Stimulated activated CD4-positive, alpha-beta T cell treated with anti-CD3 and anti-CD28 coated beads, Interleukin-12 subunit alpha, Interleukin-12 subunit beta, amount 100 ng/mL, for 4 hours (primary cell): ENCODE results near the gene EPHA1.

ENCODE experiments used
- DNase-seq: peaks from one replicate; pipeline ENCODE4 v3.0.0-alpha.2; 2020

The EPHA1 gene

GRCh38 chr7:143369678-143370651 is 38.7 kb downstream of the EPHA1 start:
- DNase-seq = no peak

GRCh38 chr7:143368387-143368786 is 40.3 kb downstream of the EPHA1 start:
- DNase-seq = no peak

GRCh38 chr7:143367972-143368371 is 40.7 kb downstream of the EPHA1 start:
- no peak for DNase-seq

GRCh38 chr7:143363016-143363937 is 45.4 kb downstream of the EPHA1 start:
- DNase-seq = no peak

GRCh38 chr7:143362131-143363015 is 46.3 kb downstream of the EPHA1 start, which contains the start of gene FAM131B:
Gene FAM131B, minus strand, starts transcription at chr7:143362713. Its CDS starts 110 bp downstream, at chr7:143362603.
- DNase-seq = no peak

- no peak for DNase-seq
Measured at GRCh38 chr7:143361552-143362130, 47.0 kb downstream of the EPHA1 start.

- no peak for DNase-seq
Measured at GRCh38 chr7:143360788-143361551, 47.7 kb downstream of the EPHA1 start.

GRCh38 chr7:143359771-143360353 is 48.8 kb downstream of the EPHA1 start:
- no peak for DNase-seq

GRCh38 chr7:143358626-143359025 is 50.0 kb downstream of the EPHA1 start:
- no peak for DNase-seq

- DNase-seq = no peak
Measured at GRCh38 chr7:143356414-143357050, 52.1 kb downstream of the EPHA1 start.

- no peak for DNase-seq
Measured at GRCh38 chr7:143355450-143356385, 52.9 kb downstream of the EPHA1 start.

- no peak for DNase-seq
Measured at GRCh38 chr7:143354965-143355364, 53.7 kb downstream of the EPHA1 start.

- no peak for DNase-seq
Measured at GRCh38 chr7:143354376-143354775, 54.3 kb downstream of the EPHA1 start.

GRCh38 chr7:143352531-143353002 is 56.1 kb downstream of the EPHA1 start:
- DNase-seq = no peak

GRCh38 chr7:143351574-143351973 is 57.1 kb downstream of the EPHA1 start:
- DNase-seq = no peak

- DNase-seq = no peak
Measured at GRCh38 chr7:143351060-143351459, 57.6 kb downstream of the EPHA1 start.

- no peak for DNase-seq
Measured at GRCh38 chr7:143347950-143348349, 60.7 kb downstream of the EPHA1 start.

- DNase-seq = no peak
Measured at GRCh38 chr7:143346018-143346417, 62.6 kb downstream of the EPHA1 start.

GRCh38 chr7:143345428-143345900 is 63.2 kb downstream of the EPHA1 start:
- DNase-seq = peak; percentile 61
